H1 (cell line): ENCODE results near the gene STAU1. TPM values are rescaled to one million over a fixed set of nuclear protein-coding genes. Genes with fewer than 3 reads are reported as not detected.

Source experiments
- TEAD4 ChIP-seq: IDR thresholded peaks from 2 replicates; pipeline ENCODE4 v1.6.1; 2012; ENCODE audit warnings: low read depth, low read length, inconsistent platforms, mixed read lengths
- polyA plus RNA-seq, 7 experiments: library from polyadenylated mRNA; depleted of rRNA in 3 of 7; stranded (reverse) in 5 of 7; unstranded in 2 of 7; fragments of >200 nt in 5 of 7; fragments of 200-250 nt in 2 of 7; gene quantifications; 1 replicate in 5 of 7; 2 replicates in 1 of 7; 4 replicates in 1 of 7; pipeline versions ENCODE4 v1.2.1 to v1.2.3, GENCODE V29; 2011 to 2013; ENCODE audit warnings: missing spikeins in 2 of 7, mixed read lengths in 2 of 7
- total RNA-seq: library from RNA; stranded (reverse); fragmentation: NEBNext Ultra II Directional; extraction: Animal tissue kit (Norgen Biotek cat#: 25700); gene quantifications from 2 replicates; pipeline ENCODE4 v1.2.1, GENCODE V29; 2021
- TF ChIP-seq, protein P1 (sequence below), 3 experiments: IDR thresholded peaks; 1 replicate in 2 of 3; 2 replicates in 1 of 3; pipeline versions ENCODE4 v1.5.1 to v1.6.1; 2011; ENCODE audit warnings: low read length in 3 of 3, mild to moderate bottlenecking in 3 of 3, inconsistent platforms in 2 of 3, low read depth in 1 of 3, moderate library complexity in 1 of 3; ENCODE audit not compliant: insufficient read depth in 1 of 3; ENCODE audit errors: control extremely low read depth in 1 of 3

Gene STAU1
- total and polyA plus RNA-seq, 2 of the 8 experiments (the other 6 are each of a cell fraction or from before 2014, with no cell fraction given), result 41.4 to 107 TPM

DNA sequence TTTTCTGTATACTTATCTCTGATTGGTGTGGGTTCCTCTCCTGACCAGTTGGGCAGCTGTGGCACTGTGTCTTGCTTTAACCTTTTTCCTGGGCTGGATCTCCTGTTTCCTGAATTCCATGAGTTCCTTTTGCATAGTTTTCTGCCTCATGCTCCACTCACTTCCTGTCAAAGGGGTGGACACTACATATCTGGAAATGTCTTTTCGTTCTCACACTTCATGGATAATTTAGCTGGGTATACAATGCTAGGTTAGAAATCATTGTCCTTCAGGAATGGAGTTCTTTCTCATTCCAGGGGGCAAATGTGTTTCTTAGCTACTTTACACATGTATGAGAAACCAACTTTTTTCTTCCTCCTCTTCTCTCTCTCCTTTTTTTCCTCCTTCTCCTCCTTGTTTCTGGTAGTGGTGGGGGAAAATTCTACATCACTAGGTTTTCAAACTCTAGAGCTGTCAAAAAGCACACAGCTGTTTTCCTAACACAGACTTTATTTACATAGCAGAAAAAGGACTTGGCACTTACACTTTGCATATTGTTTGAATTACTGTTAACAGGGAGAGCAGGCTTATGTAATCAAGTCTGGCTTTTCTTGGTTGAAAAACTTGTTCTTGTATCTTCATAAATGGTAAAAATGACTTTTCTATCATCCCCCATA is 22.1 kb upstream of the STAU1 start (continued):
- TF ChIP-seq, protein P1, sequence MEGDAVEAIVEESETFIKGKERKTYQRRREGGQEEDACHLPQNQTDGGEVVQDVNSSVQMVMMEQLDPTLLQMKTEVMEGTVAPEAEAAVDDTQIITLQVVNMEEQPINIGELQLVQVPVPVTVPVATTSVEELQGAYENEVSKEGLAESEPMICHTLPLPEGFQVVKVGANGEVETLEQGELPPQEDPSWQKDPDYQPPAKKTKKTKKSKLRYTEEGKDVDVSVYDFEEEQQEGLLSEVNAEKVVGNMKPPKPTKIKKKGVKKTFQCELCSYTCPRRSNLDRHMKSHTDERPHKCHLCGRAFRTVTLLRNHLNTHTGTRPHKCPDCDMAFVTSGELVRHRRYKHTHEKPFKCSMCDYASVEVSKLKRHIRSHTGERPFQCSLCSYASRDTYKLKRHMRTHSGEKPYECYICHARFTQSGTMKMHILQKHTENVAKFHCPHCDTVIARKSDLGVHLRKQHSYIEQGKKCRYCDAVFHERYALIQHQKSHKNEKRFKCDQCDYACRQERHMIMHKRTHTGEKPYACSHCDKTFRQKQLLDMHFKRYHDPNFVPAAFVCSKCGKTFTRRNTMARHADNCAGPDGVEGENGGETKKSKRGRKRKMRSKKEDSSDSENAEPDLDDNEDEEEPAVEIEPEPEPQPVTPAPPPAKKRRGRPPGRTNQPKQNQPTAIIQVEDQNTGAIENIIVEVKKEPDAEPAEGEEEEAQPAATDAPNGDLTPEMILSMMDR (IDR thresholded peaks at IDR 0.05; ENCODE audit: control extremely low read depth in 1 of 3, insufficient read depth in 1 of 3, low read depth in 1 of 3, low read length in 3 of 3), result no peak
- TF ChIP-seq TEAD4, result no peak
- TF ChIP-seq, all 59 proteins: peak for 0
